PC-3 (cell line): ENCODE results near the gene CORO1C. TPM values are rescaled to one million over a fixed set of nuclear protein-coding genes. Genes with fewer than 3 reads are reported as not detected.
"Not testable (repeated sequence)": the region's sequence is repeated elsewhere in the genome, so short reads cannot be mapped to it uniquely, and the experiment has no call there.

Experiments
- ATAC-seq: fragments of 200-7000 bp; cut with Tn5 transposase; 2 replicates; pipeline ENCODE4 v1.9.1; 2020; ENCODE audit warnings: mild to moderate bottlenecking, moderate library complexity
- BruUV-seq: library from RNA; stranded (reverse); fragments of 400-500 nt; replicated peaks from 2 replicates; lab custom pipeline; 2021; lab: Mats Ljungman, UMichigan
- CTCF ChIA-PET: fragments of 300-600 bp; sonication (Branson Sonifier 250); formaldehyde crosslinking; loops from one replicate; lab custom pipeline; 2022; ENCODE audit warnings: antibody characterized with exemption; lab: Charles Lee
- POLR2A ChIA-PET: fragments of 300-600 bp; sonication (Branson Sonifier 250); formaldehyde crosslinking; loops from one replicate; lab custom pipeline; 2022; ENCODE audit warnings: antibody characterized with exemption; ENCODE audit not compliant: unreplicated experiment; lab: Charles Lee
- DNase-seq: peaks from one replicate; pipeline ENCODE4 v3.0.0-alpha.2; 2015
- H2AFZ ChIP-seq: fragments of 300-600 bp; sonication (generic); 2 replicates; pipeline ENCODE4 v1.6.0; 2016; ENCODE audit warnings: antibody characterized with exemption, low read length
- H3F3A ChIP-seq: fragments of 300-600 bp; sonication (generic); one replicate; pipeline ENCODE4 v1.6.0; 2017; ENCODE audit warnings: antibody characterized with exemption, low read length, control low read depth, mild to moderate bottlenecking; ENCODE audit not compliant: unreplicated experiment
- H3K27ac ChIP-seq: fragments of 300-600 bp; sonication (generic); 2 replicates; pipeline ENCODE4 v1.5.1; 2016; ENCODE audit warnings: mild to moderate bottlenecking, low read length
- H3K27me3 ChIP-seq: fragments of 300-600 bp; sonication (generic); 2 replicates; pipeline ENCODE4 v1.6.1; 2016; ENCODE audit warnings: low read length, mixed read lengths
- H3K36me3 ChIP-seq: fragments of 300-600 bp; sonication (generic); 2 replicates; pipeline ENCODE4 v1.6.1; 2016; ENCODE audit warnings: low read depth, mixed run types, low read length, mixed read lengths
- H3K4me1 ChIP-seq: fragments of 300-600 bp; sonication (generic); 2 replicates; pipeline ENCODE4 v1.5.1; 2016; ENCODE audit warnings: low read length; ENCODE audit not compliant: insufficient read depth
- H3K4me2 ChIP-seq: fragments of 300-600 bp; sonication (generic); 2 replicates; pipeline ENCODE4 v1.6.0; 2016; ENCODE audit warnings: low read length
- H3K4me3 ChIP-seq: fragments of 300-600 bp; sonication (generic); 2 replicates; pipeline ENCODE4 v1.5.1; 2016; ENCODE audit warnings: mild to moderate bottlenecking, low read length, mixed read lengths
- H3K79me2 ChIP-seq: fragments of 300-600 bp; sonication (generic); 2 replicates; pipeline ENCODE4 v1.6.1; 2017; ENCODE audit warnings: low read length, mixed read lengths
- H3K9ac ChIP-seq: fragments of 300-600 bp; sonication (generic); 2 replicates; pipeline ENCODE4 v1.6.0; 2016; ENCODE audit warnings: mild to moderate bottlenecking, low read length
- H3K9me2 ChIP-seq: fragments of 300-600 bp; sonication (generic); replicated peaks from 2 replicates; pipeline ENCODE4 v1.6.1; 2016; ENCODE audit warnings: mixed run types, low read length, mixed read lengths
- H3K9me3 ChIP-seq: fragments of 300-600 bp; sonication (generic); 2 replicates; pipeline ENCODE4 v1.6.1; 2016; ENCODE audit warnings: low read length, mixed read lengths
- H4K20me1 ChIP-seq: fragments of 300-600 bp; sonication (generic); 2 replicates; pipeline ENCODE4 v1.6.1; 2016; ENCODE audit warnings: low read length, mixed read lengths
- EZH2 ChIP-seq: fragments of 300-600 bp; sonication (generic); IDR thresholded peaks from one replicate; pipeline ENCODE4 v1.6.1; 2017; ENCODE audit warnings: antibody characterized with exemption, mild to moderate bottlenecking, low read length; ENCODE audit not compliant: unreplicated experiment
- EZH2phosphoT487 ChIP-seq: fragments of 300-600 bp; sonication (generic); IDR thresholded peaks from 2 replicates; pipeline ENCODE4 v1.6.1; 2018; ENCODE audit warnings: mild to moderate bottlenecking, antibody characterized with exemption, low read length, borderline replicate concordance
- intact Hi-C: fragments of 100-400 bp; cut with micrococcal nuclease; formaldehyde crosslinking; loops from 2 replicates; pipeline ENCODE4 v1.9.0; 2023
- total RNA-seq: library from RNA; depleted of rRNA; stranded (reverse); fragments of >200 nt; gene quantifications from 2 replicates; pipeline ENCODE4 v1.2.3, GENCODE V29; 2014
- TF ChIP-seq, protein P1 (sequence below): fragments of 300-600 bp; sonication (generic); conservative IDR thresholded peaks from 2 replicates; pipeline ENCODE4 v1.5.1; 2017; ENCODE audit warnings: antibody characterized with exemption, low read depth, mild to moderate bottlenecking, low read length

The CORO1C gene
- total RNA-seq, 1 experiment from 2014 or later, result 179 TPM

DNA sequence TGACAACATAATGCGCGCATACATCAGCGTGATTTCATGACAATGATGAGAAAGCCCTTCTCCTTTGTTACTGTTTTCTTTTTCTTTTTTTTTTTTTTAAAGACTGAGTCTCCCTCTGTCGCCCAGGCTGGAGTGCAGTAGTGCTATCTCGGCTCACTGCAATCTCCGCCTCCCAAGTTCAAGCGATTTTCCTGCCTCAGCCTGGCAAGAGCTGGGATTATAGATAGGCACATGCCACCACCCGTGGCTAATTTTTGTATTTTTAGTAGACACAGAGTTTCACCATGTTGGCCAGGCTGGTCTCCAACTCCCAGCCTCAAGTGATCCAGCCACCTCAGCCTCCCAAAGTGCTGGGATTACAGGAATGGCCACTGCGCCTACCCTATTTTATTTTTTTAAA is 76.7 kb downstream of the CORO1C start:
- H3K4me3 ChIP-seq, ATAC-seq, H3K9me2 ChIP-seq, DNase-seq, H3K79me2 ChIP-seq, H3K4me2 ChIP-seq, H3K27ac ChIP-seq, H2AFZ ChIP-seq, H3K9ac ChIP-seq, H3K9me3 ChIP-seq, H3F3A ChIP-seq, CTCF ChIA-PET, H3K27me3 ChIP-seq, BruUV-seq, POLR2A ChIA-PET, intact Hi-C loops, H4K20me1 ChIP-seq: not testable (repeated sequence)
- H3K4me1 ChIP-seq, result peaks cover 10% of the 10 kb centered on the region
- H3K36me3 ChIP-seq, result peaks cover 48% of the 10 kb centered on the region

DNA sequence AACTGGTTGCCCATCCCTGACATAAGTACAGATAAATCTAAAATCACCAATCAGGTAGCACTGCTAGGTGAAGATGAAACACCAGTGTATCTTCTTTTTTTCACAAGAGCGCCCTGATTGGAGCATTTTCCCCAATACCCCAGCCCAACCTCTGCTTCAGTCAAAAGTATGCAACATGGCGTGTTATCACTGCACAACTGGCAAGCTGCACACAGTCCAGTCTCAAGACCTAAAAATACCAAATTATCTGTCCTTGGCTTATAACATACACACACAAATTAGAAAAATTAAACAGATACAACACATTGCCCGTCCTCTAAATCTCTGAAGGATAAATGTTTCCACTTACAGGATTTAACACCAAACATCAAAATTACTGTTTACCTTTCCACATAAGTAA is 77.4 kb downstream of the CORO1C start:
- H3K79me2 ChIP-seq, result no peaks in the 10 kb centered on the region
- H3K4me2 ChIP-seq, result no peak overlapping the region
- ChIA-PET POLR2A (interaction anchor here (0.6 kb wide), 1 partner anchor 186 kb away, joined by 4 read pairs; no protein-coding TSS in a partner anchor), CTCF (no interaction called here)
- intact Hi-C loops, result no loop called here
- H3F3A ChIP-seq, result peaks cover 5% of the 10 kb centered on the region
- H3K4me3 ChIP-seq, result no peak overlapping the region
- H3K27ac ChIP-seq, result no peak overlapping the region
- no peak for DNase-seq
- peaks cover 49% of the 10 kb centered on the region for H3K36me3 ChIP-seq
- no peaks in the 10 kb centered on the region for H4K20me1 ChIP-seq
- TF ChIP-seq EZH2phosphoT487 (no peak), EZH2 (no peak)
- TF ChIP-seq, protein P1, sequence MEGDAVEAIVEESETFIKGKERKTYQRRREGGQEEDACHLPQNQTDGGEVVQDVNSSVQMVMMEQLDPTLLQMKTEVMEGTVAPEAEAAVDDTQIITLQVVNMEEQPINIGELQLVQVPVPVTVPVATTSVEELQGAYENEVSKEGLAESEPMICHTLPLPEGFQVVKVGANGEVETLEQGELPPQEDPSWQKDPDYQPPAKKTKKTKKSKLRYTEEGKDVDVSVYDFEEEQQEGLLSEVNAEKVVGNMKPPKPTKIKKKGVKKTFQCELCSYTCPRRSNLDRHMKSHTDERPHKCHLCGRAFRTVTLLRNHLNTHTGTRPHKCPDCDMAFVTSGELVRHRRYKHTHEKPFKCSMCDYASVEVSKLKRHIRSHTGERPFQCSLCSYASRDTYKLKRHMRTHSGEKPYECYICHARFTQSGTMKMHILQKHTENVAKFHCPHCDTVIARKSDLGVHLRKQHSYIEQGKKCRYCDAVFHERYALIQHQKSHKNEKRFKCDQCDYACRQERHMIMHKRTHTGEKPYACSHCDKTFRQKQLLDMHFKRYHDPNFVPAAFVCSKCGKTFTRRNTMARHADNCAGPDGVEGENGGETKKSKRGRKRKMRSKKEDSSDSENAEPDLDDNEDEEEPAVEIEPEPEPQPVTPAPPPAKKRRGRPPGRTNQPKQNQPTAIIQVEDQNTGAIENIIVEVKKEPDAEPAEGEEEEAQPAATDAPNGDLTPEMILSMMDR, result no peak
- H2AFZ ChIP-seq, result no peak overlapping the region
- no peak overlapping the region for H3K9ac ChIP-seq
- peaks cover 10% of the 10 kb centered on the region for H3K4me1 ChIP-seq
- H3K27me3 ChIP-seq, result no peaks in the 10 kb centered on the region
- H3K9me2 ChIP-seq, result no peaks in the 10 kb centered on the region
- H3K9me3 ChIP-seq, result no peaks in the 10 kb centered on the region
- BruUV-seq, result no TSS peak
- ATAC-seq, result no peak

DNA sequence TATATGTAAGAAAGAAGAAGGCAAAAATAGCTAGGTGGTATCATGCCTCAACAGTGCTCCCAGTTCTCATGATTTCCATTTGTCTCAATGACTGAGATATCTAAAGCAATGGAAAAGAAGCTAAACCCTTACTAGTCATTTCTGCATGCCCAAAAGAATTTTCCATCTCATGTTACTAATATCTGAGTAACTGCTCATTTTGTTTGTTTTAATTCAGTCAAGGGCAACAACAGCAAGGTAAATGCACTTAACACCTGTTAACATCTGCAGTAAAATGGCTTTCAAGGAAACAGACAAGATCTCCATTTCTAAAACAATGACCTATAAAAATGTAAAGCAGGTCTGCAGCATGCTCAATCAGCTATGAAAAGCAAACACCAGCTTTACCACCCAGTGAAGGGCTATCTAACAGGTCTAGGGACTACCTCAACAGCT is 78.2 kb downstream of the CORO1C start:
- POLR2A ChIA-PET, result interaction anchor here (0.6 kb wide), 2 partner anchors 15 to 187 kb away, joined by 3 to 4 read pairs; no protein-coding TSS in a partner anchor
- H3F3A ChIP-seq, result peaks cover 5% of the 10 kb centered on the region

More for the DNA sequence above, 78.2 kb downstream of the CORO1C start:
- no peaks in the 10 kb centered on the region for H3K27me3 ChIP-seq
- peak; percentile 50 for ATAC-seq
- no peak overlapping the region for H2AFZ ChIP-seq
- H3K9me3 ChIP-seq, result no peaks in the 10 kb centered on the region
- no peaks in the 10 kb centered on the region for H3K9me2 ChIP-seq
- H3K36me3 ChIP-seq, result peaks cover 50% of the 10 kb centered on the region
- H3K4me1 ChIP-seq, result peaks cover 10% of the 10 kb centered on the region
- no TSS peak for BruUV-seq
- no peak overlapping the region for H3K9ac ChIP-seq
- intact Hi-C loops, result no loop called here
- H3K79me2 ChIP-seq, result no peaks in the 10 kb centered on the region
- H3K4me2 ChIP-seq, result no peak overlapping the region
- no peaks in the 10 kb centered on the region for H4K20me1 ChIP-seq
- no peak for TF ChIP-seq EZH2phosphoT487
- TF ChIP-seq EZH2, result no peak
- TF ChIP-seq, protein P1, result no peak
- DNase-seq, result no peak
- H3K4me3 ChIP-seq, result no peak overlapping the region
- CTCF ChIA-PET, result no interaction called here
- H3K27ac ChIP-seq, result no peak overlapping the region
